Measurements from ENCODE around the gene TSHR.

DNA sequence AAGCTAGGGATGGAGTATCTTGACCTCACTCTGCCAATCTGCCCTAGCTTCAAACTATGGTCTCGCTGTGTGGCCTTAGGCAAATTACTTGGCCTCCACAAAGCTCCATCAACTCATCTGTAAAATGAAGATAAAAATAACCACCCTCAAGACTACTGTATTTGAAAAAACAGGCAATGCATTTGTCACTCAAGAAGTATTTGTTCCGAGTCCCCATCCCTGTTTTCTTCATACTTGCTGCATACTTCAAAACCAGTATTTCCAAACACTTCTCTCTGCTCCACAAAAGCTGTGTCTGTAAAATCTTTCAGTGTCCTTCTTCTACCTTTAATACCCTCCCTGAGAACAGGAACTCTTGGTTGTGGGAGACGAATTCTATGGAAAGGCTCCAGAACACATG, 217.5 kb downstream of the TSHR start:
- TF ChIP-seq, protein P1, sequence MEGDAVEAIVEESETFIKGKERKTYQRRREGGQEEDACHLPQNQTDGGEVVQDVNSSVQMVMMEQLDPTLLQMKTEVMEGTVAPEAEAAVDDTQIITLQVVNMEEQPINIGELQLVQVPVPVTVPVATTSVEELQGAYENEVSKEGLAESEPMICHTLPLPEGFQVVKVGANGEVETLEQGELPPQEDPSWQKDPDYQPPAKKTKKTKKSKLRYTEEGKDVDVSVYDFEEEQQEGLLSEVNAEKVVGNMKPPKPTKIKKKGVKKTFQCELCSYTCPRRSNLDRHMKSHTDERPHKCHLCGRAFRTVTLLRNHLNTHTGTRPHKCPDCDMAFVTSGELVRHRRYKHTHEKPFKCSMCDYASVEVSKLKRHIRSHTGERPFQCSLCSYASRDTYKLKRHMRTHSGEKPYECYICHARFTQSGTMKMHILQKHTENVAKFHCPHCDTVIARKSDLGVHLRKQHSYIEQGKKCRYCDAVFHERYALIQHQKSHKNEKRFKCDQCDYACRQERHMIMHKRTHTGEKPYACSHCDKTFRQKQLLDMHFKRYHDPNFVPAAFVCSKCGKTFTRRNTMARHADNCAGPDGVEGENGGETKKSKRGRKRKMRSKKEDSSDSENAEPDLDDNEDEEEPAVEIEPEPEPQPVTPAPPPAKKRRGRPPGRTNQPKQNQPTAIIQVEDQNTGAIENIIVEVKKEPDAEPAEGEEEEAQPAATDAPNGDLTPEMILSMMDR (conservative IDR thresholded peaks at IDR 0.05; ENCODE audit: low read depth, low read length) = no peak
- TF ChIP-seq RAD21 (IDR thresholded peaks at IDR 0.05; ENCODE audit: low read length) = no peak
- no peak for TF ChIP-seq POLR2A (IDR thresholded peaks at IDR 0.05; ENCODE audit: low read depth, low read length)
- TF ChIP-seq USF2 (IDR thresholded peaks at IDR 0.05; ENCODE audit: low read depth, low read length) = no peak
- no peak for TF ChIP-seq CHD1 (IDR thresholded peaks at IDR 0.05; ENCODE audit: low read depth, low read length)
- TF ChIP-seq, protein P2, sequence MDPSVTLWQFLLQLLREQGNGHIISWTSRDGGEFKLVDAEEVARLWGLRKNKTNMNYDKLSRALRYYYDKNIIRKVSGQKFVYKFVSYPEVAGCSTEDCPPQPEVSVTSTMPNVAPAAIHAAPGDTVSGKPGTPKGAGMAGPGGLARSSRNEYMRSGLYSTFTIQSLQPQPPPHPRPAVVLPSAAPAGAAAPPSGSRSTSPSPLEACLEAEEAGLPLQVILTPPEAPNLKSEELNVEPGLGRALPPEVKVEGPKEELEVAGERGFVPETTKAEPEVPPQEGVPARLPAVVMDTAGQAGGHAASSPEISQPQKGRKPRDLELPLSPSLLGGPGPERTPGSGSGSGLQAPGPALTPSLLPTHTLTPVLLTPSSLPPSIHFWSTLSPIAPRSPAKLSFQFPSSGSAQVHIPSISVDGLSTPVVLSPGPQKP (IDR thresholded peaks at IDR 0.05; ENCODE audit: borderline replicate concordance, low read depth, low read length) = no peak
- no peak for TF ChIP-seq CEBPB (IDR thresholded peaks at IDR 0.05; ENCODE audit: low read depth, low read length)
- no peak for TF ChIP-seq FOS (IDR thresholded peaks at IDR 0.05; ENCODE audit: low read depth, low read length)
- TF ChIP-seq RCOR1 (IDR thresholded peaks at IDR 0.05; ENCODE audit: insufficient replicate concordance, low read length) = no peak
- TF ChIP-seq MAFK (IDR thresholded peaks at IDR 0.05; ENCODE audit: low read depth, low read length) = no peak
- TF ChIP-seq RFX5 (IDR thresholded peaks at IDR 0.05; ENCODE audit: low read depth, low read length) = no peak
- TF ChIP-seq MXI1 (IDR thresholded peaks at IDR 0.05; ENCODE audit: borderline replicate concordance, low read depth, low read length) = no peak
